Skeletal muscle tissue (tissue), 4 donors: ENCODE results near the gene LY6G5B. TPM values are rescaled to one million over a fixed set of nuclear protein-coding genes. Genes with fewer than 3 reads are reported as not detected.

ENCODE experiments used
- H3K27ac ChIP-seq: one replicate; pipeline ENCODE4 v1.7.0; 2013; ENCODE audit warnings: mild to moderate bottlenecking, low read depth, low read length, inconsistent platforms
- H3K27me3 ChIP-seq, 3 donors: one replicate each; pipeline ENCODE4 v1.7.0; 2013; ENCODE audit warnings: low read length in 3 of 3; ENCODE audit not compliant: control insufficient read depth in 3 of 3, insufficient read depth in 3 of 3
- H3K36me3 ChIP-seq, 3 donors: one replicate each; pipeline ENCODE4 v1.7.0; 2013; ENCODE audit warnings: low read length in 3 of 3; ENCODE audit not compliant: control insufficient read depth in 3 of 3, insufficient read depth in 3 of 3
- H3K4me1 ChIP-seq, 3 donors: one replicate each; pipeline ENCODE4 v1.7.0; 2013; ENCODE audit warnings: low read length in 3 of 3, mild to moderate bottlenecking in 3 of 3; ENCODE audit not compliant: control insufficient read depth in 3 of 3, insufficient read depth in 3 of 3
- H3K4me3 ChIP-seq, 3 donors: one replicate each; pipeline ENCODE4 v1.7.0; 2013; ENCODE audit warnings: low read length in 3 of 3
- H3K9ac ChIP-seq, 3 donors: one replicate each; pipeline ENCODE4 v1.7.0; 2013; ENCODE audit warnings: low read length in 3 of 3, mild to moderate bottlenecking in 3 of 3, moderate library complexity in 2 of 3, low read depth in 1 of 3
- H3K9me3 ChIP-seq, 3 donors: one replicate each; pipeline ENCODE4 v1.7.0; 2013; ENCODE audit warnings: low read length in 3 of 3; ENCODE audit not compliant: control insufficient read depth in 3 of 3
- total RNA-seq: library from RNA; depleted of rRNA; stranded (reverse); fragments of >200 nt; gene quantifications from one replicate; pipeline ENCODE4 v1.2.3, GENCODE V29; 2014
- donor health status: Osteomylitis.

The LY6G5B gene
- total RNA-seq, 1 donor from 2014 or later, result 2.6 TPM

DNA sequence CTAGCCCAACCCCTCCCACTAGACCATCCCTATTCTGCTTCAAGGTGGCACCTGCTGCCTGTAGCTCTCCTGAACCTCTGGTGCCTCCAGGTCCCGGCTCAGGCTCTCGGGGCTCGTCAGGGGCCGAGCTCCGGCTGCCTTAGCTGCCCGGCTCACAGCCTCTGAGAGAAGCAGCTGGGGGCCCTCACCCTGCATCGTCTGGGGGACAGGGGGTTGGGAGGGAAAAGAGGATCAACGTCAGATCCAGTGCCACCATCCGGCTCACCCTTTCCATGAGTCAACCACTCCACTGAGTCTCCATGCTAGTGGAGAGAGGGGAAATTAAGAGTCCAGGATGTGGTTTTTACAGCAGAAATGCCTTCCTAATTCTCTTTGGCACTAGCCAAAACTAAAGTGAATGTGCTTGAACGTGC is 30.3 kb upstream of the LY6G5B start:
- Histone ChIP-seq H3K27me3 (no peaks in the 10 kb centered on the region), H3K27ac (peak overlapping the region; percentile 25), H3K4me3 (no peak overlapping the region), H3K36me3 (peaks cover 81 to 90% (median 88%) of the 10 kb centered on the region in 3 donors), H3K9me3 (no peaks in the 10 kb centered on the region), H3K9ac (no peak overlapping the region), H3K4me1 (peaks cover 0 to 6% (median 4%) of the 10 kb centered on the region in 3 donors)

DNA sequence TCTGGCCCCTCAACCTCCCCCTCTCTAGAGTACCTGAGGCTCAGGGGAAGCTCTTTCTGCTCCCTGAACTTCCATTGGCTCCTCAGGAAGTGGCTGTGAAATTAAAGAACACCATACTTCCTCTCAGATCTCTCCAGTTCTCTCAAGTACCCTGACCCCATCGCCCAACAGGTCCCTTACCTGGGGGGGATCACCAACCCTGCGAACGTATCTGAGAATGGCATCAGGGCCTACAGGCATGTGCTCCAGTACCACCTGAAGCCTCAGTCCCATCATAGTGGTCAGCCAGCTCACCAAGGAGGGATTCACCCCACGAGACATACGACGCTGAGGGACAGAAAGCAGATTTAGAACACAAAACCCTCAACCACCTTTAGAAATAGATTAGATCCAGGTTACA is 29.2 kb upstream of the LY6G5B start:
- H3K4me3 ChIP-seq, result no peak overlapping the region
- no peaks in the 10 kb centered on the region for H3K27me3 ChIP-seq

DNA sequence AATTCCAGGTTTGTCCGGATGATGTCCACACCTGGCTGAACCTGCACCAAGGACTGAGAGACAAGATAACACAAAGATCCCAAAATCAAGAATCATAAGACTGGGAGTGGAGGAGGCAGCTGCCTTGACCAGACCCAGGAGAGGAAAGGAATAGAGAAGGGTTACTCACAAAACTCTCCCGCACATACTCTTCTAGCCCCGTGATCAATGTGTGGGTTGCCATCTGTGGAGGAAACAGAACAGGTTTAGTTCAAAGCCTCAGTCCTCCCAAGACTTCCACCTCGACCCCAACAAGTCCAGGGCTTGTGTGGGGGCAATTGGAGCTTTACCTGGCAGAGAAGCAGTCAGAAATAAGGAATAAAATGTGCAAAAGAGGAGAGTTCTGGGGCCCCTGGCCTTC is 28.4 kb upstream of the LY6G5B start:
- Histone ChIP-seq H3K27ac (no peak overlapping the region), H3K4me1 (peaks cover 0 to 6% (median 4%) of the 10 kb centered on the region in 3 donors), H3K36me3 (peaks cover 80 to 89% (median 88%) of the 10 kb centered on the region in 3 donors), H3K4me3 (no peak overlapping the region), H3K9me3 (no peaks in the 10 kb centered on the region), H3K9ac (no peak overlapping the region), H3K27me3 (no peaks in the 10 kb centered on the region)

More for the DNA sequence above, 29.2 kb upstream of the LY6G5B start:
- Histone ChIP-seq H3K9ac (no peak overlapping the region), H3K9me3 (no peaks in the 10 kb centered on the region), H3K36me3 (peaks cover 81 to 89% (median 88%) of the 10 kb centered on the region in 3 donors), H3K4me1 (peaks cover 0 to 6% (median 4%) of the 10 kb centered on the region in 3 donors), H3K27ac (no peak overlapping the region)

DNA sequence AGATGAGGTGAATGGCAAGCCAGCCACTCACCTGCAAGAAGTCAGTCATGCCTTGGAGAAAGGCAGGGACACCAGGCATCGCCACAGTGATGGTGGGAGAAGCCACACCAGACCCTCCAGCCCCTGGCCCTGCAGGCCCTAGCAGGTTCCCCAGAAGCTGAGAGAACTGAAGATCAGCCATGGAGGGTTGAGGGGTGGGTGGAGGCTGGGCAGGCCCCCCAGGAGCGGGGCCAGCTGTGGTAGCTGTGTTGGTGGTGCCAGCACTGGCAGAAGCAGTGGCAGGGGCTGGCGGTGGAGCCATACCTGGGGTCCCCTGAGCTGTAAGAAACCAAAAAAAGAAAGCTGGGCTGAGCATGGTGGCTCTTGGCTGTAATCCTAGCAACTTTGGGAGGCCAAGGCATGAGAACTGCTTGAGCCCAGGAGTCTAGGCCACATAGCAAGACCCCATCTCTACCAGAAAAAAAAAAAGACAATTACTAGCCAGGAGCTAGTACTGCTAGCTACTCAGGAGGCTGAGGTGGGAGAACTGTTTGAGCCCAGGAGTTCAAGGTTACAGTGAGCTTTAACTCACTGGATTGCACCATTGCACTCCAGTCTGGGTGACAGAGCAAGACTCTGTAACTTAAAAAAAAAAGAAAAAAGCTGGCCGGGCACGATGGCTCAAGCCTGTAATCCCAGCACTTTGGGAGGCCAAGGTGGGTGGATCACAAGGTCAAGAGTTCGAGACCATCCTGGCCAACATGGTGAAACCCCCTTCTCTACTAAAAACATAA is 26.8 kb upstream of the LY6G5B start:
- no peak overlapping the region for H3K4me3 ChIP-seq
- H3K36me3 ChIP-seq, result peaks cover 82 to 88% (median 86%) of the 10 kb centered on the region in 3 donors
- H3K27ac ChIP-seq, result no peak overlapping the region

DNA sequence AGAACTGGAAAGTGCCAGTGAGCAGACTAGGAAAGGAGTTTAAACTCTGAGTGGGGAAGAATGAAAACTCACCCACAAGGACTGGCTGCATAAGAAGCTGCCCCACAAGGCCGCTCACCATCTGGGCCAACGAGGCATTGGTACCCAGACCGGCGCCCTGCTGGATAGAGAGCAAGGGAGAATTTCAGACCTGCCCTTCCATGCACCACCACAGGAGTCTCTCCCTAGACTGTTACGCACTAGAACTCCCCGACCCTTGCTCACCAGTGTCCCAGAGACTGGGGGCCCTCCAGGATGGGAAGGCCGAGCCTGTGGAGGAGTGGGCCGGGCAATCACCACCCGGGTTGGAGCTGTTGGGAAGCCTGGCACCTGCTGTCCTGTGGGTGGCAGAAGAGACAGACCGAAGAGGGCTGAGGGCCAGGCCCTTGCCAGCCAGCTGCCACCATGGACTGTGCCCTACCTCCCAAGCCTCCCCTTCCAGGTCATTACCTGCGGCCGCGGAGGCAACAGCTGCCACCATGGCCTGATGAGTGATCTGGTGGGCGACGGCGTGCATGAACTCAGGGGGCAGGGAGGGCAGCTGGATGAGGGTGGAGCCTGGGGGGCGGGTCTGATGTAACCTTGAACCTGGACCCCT is 25.8 kb upstream of the LY6G5B start:
- H3K4me3 ChIP-seq, result no peak overlapping the region
- H3K4me1 ChIP-seq, result no peaks in the 10 kb centered on the region

More for the DNA sequence above, 26.8 kb upstream of the LY6G5B start:
- Histone ChIP-seq H3K27me3 (no peaks in the 10 kb centered on the region), H3K9me3 (no peaks in the 10 kb centered on the region), H3K4me1 (peaks cover 0 to 3% (median 1%) of the 10 kb centered on the region in 3 donors), H3K9ac (no peak overlapping the region)

DNA sequence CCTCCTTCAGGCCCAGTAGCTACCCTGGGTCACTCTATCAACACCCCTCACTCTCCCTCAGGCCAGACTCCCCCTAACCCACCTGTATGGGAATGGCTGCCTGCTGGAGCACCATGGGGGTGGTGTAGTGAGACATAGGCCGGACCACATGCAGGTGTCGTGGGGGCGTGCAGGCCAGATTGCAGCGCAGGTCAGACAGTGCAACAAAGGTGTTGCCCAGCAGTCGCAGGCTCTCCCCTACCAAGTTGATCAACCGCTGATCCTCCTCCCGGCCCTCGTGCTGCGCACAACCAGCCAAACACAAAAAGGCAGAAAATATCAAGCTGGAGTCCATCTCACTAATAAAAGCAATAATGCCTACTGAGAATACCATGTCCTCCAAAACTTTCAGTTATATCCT is 24.5 kb upstream of the LY6G5B start:
- Histone ChIP-seq H3K36me3 (peaks cover 83 to 87% (median 86%) of the 10 kb centered on the region in 3 donors), H3K27ac (no peak overlapping the region)

More for the DNA sequence above, 25.8 kb upstream of the LY6G5B start:
- Histone ChIP-seq H3K36me3 (peaks cover 90 to 91% (median 91%) of the 10 kb centered on the region in 3 donors), H3K27ac (no peak overlapping the region), H3K9ac (peak overlapping the region in 1 of 3 donors; percentile 50), H3K27me3 (no peaks in the 10 kb centered on the region), H3K9me3 (no peaks in the 10 kb centered on the region)

DNA sequence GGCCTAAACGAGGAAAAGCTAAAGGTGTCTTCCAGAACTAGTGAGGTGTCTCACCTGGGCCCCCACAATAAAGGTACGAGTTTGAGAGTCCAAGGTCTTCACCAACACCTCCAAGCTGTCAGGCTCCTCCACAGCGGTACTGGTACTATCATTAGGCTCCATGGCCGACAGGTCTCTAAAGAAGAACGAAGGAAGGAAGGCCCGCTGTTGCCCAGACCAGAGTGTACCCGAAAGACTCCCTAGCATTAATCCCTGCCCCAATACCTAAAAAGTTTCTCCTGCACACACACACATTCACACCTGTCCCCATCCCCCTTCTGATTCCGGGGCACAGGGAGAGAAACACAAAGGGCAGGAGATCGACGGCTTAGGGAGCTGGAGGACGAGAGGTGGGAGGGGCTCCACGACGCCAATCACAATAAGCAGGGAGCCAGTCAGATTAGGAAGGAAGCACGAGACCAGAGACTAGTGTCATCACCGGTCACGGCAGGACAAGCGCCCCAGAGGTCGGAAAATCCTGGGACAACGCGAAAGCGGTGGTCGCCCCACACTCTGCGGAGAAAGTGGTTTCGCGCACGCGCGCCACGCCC is 18.1 kb upstream of the LY6G5B start:
- peaks cover 40 to 52% (median 47%) of the 10 kb centered on the region in 3 donors for H3K36me3 ChIP-seq
- no peaks in the 10 kb centered on the region for H3K9me3 ChIP-seq

More for the DNA sequence above, 24.5 kb upstream of the LY6G5B start:
- H3K9me3 ChIP-seq, result no peaks in the 10 kb centered on the region
- H3K4me3 ChIP-seq, result no peak overlapping the region
- H3K27me3 ChIP-seq, result no peaks in the 10 kb centered on the region
- H3K4me1 ChIP-seq, result no peaks in the 10 kb centered on the region
- no peak overlapping the region for H3K9ac ChIP-seq

DNA sequence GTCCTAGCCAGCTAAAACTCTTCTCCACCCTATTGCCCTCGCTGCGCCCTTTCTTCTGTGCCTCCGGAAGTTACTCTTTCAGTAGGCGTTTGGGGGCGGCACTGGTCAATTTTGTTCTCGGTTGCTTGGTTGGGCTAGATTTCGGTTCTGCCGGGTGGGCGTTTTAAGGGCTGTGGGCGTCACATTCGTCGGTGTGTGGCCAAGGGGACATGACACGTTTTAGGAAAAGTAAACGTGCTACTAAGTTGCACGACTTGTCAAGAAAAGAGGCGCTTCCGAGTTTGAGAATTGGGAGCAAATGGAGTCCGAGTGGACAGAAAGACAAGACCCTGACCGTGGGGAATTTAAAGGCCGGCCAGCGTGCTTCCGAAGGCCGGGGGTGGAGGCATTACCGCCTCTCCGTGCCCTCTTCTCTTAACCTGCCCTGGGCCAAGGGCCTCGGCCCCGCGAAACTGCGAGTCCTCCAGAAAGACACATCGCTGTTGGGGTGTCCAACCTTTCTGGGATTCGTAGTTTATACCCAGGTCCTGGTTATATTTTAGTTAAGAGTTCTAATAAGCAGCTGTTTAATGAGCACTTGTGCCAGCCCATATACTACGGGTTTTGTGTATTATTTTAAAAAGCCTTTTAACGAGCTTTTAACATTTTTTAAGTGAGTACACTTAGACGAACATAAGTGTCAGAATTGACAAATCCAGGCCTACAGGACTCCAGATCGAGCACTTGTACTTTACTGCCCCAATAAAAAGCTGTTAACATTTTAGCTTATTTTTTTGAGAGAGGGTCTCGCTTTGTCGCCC is 16.7 kb upstream of the LY6G5B start:
- no peaks in the 10 kb centered on the region for H3K9me3 ChIP-seq
- H3K9ac ChIP-seq, result peak overlapping the region; percentile 93 to 99 (median 98)
- H3K4me1 ChIP-seq, result peaks cover 20 to 34% (median 29%) of the 10 kb centered on the region in 3 donors
- H3K4me3 ChIP-seq, result peak overlapping the region; percentile 96 to 98 (median 96)
- H3K36me3 ChIP-seq, result peaks cover 35 to 51% (median 41%) of the 10 kb centered on the region in 3 donors
- no peaks in the 10 kb centered on the region for H3K27me3 ChIP-seq
- peak overlapping the region; percentile 99 for H3K27ac ChIP-seq

More for the DNA sequence above, 18.1 kb upstream of the LY6G5B start:
- Histone ChIP-seq H3K27me3 (no peaks in the 10 kb centered on the region), H3K9ac (peak overlapping the region; percentile 93 to 99 (median 98)), H3K4me3 (peak overlapping the region; percentile 96 to 98 (median 96)), H3K27ac (peak overlapping the region; percentile 99), H3K4me1 (peaks cover 17 to 23% (median 20%) of the 10 kb centered on the region in 3 donors)

DNA sequence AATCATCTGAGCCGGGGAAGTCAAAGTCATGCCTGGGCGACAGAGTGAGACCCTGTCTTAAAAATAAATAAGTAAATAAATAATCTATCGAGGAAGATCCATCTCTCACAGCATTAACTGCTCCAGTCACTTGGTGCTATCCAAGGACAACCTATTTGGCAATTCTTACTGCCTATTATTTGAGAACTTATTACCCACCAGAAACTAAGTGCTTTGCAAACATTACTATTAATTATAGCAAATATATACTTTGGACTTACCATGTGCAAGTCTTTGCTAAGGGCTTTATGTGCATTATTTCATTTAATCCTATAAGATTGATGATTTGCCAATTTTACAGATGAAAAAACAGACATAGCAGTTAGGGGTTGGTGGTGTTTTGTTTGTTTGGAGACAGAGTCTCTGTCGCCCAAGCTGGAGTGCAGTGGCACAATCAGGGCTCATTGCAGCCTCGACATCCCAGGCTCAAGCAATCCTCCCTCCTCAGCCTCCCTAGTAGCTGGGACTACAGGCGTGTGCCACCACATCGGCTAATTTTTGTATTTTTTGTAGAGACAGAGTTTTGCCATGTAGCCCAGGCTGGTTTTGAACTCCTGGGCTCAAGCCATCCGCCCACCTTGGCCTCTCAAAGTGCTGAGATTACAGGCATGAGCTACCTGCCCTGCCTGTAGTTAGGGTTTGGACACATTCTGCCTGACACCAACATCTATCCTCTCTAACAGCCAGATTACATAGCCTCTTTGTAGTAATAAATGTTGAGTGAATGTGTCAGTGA is 15.0 kb upstream of the LY6G5B start:
- Histone ChIP-seq H3K9me3 (no peaks in the 10 kb centered on the region), H3K9ac (no peak overlapping the region), H3K27me3 (no peaks in the 10 kb centered on the region), H3K36me3 (peaks cover 18 to 36% (median 26%) of the 10 kb centered on the region in 3 donors), H3K27ac (no peak overlapping the region), H3K4me3 (no peak overlapping the region), H3K4me1 (peaks cover 36 to 50% (median 46%) of the 10 kb centered on the region in 3 donors)
